Smooth muscle cell of the brain vasculature (primary cell): ENCODE measurements around the gene IRF2BP1.
"Not testable (repeated sequence)": the region's sequence is repeated elsewhere in the genome, so short reads cannot be mapped to it uniquely, and the experiment has no call there.

Experiments used
- DNase-seq: peaks from one replicate; pipeline ENCODE4 v3.0.0-alpha.2; 2012; ENCODE audit warnings: low read depth, low spot score

The IRF2BP1 gene

DNA sequence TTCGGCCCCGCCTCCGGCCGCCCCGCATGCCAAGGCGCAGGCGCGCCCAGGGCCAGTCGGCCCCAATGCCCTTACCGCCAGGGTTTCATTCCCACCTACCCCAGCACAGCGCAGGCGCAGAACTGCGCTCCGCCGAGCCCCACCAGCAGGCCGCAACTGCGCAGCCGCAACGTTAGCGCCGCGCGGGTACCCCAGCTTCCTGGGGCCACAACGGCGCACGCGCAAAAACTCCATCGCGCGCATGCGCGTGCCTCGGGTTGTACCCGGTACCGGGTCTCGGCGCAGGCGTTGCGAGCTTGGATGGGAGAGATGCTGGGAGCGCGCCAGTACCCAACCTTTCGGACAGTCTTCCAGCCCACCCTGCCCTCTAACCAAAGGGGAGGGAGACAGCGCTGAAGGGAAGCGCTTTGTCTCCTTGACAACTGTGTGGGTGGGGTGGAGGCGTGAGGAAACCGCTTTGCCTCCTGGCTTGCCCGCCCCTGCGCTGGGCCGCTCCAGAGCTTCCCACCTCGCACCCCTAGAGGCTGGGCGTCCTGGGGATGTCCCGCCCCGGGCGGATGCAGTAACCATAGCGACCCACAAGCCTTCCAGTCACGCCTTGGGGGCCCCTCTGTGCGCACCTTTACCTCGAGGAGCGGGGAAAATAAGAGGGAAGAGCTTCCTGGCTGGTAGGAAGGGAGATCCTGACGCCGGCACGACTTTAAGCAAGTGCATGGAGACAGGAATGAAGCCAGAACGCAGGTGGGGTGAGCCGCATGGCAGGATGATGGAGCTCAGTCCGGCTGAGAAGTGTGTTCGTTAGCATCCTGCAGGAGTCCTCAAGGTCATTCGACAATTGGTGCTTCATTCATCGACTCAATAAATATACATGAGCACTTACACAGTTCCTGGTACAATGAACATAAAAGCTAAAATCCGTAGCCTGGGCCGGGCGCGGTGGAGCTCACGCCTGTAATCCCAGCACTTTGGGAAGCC lies 17.0 kb upstream of the IRF2BP1 start:
- DNase-seq = peak; percentile 93

DNA sequence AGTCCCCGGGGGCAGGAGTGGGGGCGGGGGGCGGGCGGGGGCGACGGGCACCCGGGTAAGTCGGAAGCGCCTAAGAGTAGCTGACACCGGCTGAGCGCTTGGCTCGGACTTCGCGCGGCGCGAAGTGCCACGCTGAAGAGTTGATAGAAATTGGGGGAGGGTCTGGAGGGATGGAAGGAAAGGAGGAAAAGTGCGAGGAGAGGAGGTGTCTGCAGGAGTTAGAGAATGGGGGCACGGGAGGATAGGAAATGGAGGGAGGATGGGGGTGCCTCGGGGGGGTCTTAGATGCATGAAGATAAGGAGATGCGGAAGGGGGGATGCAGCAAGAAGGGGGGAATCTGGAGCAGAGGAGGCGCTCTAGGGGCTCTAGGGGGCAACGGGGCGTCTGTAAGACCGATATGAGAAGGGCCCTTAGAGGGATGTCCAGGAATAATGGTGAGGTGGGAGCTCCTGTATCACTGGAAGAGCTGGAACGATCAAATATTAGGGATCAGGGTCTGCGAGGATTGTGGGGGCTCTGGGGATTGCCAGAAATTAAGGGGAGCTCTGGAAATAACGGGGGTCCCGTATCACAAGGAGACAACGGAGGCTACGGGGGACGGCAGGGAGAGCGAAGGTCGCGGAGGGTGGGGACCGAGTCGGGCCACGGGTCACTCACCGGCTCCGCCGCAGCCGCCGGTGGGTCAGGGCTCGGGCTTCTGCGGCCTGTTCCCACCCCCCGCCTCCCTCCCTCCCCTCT lies 16.1 kb upstream of the IRF2BP1 start, which contains the start of gene MYPOP:
Gene MYPOP, minus strand, starts transcription at position 702 of the 739 bp plus-strand sequence. CDS start 840 bp downstream, outside the sequence.
- no peak for DNase-seq

DNA sequence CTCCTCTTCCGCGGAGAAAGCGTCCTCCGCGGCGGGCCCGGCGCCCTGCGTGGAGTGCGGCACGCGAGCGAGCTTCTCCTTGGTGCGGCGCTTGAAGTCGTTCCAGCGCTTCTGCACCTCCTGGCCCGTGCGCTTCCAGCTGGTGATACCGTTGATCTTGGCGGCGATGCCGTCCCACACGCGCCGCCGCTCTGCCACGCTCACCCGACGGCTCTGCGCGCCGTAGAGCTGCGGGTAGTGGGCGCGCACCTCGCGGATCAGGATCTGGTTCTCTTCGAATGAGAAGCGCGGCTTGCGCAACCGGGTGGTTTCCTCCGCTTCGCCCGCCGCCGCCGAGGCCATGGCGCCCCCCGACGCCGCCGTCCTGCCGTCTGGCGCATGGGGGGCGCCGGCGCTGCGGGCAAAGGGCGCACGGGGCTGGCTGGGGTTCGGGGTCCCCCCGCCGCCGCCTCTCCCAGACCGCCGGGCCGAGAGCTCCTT lies 15.5 kb upstream of the IRF2BP1 start:
- DNase-seq = no peak

DNA sequence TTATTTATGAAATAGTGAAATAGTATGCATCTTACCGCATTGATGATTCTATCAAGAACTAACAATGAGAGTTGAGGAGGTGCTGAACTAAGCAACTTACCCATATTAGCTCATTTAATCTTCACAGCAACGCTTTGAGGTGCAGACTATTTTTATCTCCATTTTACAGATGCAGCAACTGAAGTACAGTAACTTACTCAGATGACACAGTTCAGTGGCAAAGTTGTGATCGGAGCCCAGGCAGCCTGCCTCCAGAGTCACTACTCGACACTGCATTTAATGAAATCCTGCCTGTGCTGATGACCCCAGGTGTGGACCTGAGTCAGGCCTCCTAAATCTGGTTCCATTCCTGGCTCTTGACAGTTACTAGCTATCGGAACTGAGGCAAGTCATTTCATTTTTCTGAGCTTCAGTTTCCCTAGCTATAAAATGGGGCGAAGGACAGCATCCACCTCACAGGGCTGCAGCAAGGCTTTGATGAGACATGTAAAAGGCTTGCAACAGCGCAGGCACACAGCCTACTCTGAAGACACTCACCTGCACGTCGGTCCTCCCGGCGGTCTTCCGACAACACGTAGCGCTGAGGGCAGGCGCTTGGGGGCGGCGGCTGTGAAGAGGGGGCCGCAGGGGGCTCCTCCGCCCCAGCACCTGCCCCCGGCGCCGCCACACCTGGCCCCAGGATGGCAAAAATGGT lies 14.9 kb upstream of the IRF2BP1 start:
- no peak for DNase-seq

DNA sequence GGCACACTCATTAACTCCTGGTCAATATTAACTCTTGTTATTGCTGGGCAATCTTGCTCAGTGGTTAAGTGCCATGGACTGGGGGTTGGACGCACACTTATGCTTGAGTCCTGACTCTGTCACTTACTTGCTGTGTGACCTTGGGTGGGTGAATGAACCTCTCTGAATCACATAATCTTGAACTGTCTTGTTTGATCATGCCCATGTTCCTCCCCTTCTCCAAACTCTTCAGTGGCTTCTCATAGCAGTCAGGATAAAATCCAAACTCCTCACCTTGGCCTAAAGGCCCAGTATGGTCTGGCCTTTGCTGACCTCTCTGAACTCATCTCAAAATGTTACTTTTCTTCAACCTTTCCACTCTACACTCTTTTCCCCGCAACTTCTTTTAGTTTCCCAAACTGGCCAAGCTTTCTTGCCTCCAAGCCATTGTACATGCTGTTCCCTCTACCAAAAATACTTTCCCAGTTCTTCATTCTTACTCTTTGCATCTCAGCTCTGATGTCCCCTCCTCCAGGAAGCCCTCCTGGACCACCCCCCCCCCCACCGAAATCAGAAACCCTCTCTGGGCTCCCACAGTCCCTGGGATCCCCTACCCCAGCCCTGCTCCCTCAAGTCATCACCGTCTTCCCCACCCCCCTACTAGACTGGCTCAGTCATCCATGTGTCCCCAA lies 14.1 kb upstream of the IRF2BP1 start:
- no peak for DNase-seq

DNA sequence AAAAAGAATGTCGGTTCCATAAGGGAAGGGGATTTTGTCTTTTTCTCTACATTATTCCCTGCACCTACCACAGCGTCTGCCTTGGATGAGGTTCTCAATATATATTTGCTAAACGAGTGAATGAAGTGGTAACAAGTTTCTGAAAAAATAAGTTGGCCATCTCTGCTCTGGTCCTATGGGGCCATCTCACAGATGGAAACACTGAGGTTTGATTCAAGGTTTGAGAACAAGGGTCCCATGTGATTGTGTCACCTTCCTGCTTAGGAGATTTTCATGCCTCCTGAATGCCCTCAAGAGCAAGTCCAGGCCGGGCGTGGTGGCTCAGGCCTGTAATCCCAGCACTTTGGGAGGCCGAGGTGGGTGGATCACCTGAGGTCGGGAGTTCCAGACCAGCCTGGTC lies 13.3 kb upstream of the IRF2BP1 start:
- DNase-seq = no peak

DNA sequence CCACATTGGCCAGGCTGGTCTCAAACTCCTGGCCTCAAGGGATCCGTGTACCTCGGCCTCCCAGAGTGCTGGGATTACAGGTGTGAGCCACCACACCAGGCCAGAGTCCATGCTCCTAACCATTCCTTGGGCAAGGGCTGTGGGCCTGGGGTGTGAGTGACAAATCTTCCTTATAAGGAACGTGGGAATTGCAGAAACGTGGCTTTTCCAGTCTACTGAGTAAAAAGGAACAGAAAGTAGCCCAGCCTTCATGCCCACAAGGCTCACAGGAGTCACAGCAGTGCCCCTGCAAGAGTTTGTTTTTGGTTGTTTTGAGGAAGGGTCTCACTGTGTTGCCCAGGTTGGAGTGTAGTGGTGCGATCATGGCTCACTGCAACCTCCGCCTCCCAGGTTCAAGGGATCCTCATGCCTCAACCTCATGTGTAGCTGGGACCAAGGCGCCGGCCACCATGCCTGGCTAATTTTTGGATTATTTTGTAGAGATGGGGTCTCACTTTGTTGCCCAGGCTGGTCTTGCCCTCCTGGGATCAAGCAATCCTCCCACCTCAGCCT lies 11.4 kb upstream of the IRF2BP1 start:
- no peak for DNase-seq

DNA sequence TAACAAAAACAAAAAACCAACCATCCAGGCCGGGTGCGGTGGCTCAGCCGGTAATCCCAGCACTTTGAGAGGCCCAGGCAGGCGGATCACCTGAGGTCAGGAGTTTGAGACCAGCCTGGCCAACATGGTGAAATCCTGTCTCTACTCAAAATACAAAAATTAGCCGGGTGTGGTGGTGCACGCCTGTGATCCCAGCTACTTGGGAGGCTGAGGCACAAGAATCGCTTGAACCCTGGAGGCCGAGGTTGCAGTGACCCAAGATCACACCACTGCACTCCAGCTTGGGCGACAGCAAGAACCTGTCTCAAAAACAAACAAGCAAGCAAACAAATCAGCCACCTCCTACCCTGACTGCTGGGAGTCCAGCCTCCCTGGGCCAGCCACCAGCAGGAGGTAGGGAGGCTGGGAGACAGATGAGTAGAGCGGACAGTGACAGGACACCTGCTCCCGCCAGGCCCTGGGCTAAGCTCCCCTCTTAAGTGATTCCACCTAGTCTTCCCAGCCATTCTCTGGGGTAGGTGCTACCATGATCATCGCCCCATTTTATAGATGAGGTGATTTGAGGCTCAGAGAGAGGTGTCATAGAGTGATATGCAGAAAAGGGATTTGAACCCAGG lies 10.2 kb upstream of the IRF2BP1 start:
- DNase-seq = not testable (repeated sequence)

DNA sequence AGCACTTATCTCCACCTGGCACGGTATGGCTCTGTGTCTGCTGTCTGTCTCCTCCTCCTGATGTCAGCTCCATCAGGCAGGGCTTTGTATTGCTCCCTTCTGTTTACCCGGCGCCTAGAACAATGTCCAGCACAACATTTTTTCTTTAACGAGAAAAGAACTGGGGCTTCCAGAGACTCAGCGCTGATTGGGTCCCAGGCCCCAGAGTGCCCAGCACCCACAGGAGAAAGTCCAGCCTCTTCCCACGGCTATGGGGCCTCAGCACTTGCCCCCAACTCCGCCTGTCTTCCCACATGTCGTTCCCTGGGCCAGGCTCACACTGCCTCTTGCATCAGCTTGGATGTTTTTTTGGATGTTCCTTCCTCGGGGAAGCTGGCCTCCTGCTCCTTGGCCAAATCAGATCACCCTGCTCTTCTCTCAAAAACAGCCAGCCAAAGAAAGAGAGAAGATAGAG lies 9.6 kb upstream of the IRF2BP1 start:
- no peak for DNase-seq

DNA sequence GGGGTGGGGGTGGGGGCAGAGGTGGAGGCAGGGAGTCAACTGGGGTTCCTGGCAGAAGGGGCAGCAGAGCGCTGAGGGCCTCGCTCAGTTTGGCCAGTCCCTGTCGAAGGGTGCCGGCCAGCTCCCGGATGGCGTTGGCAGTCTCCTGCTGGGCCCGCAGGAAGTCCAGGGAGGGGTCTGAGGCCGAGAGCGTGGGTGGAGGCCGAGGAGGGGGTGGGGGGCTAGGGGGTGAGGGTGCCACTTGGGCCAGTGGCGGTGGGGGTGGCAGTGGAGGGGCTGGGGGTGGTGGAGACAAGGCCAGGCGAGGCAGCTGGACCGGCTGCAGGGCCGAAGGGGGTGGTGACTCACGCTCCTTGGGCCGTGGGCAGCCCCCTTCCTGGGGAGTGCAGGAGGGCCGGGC lies 4.9 kb upstream of the IRF2BP1 start:
- no peak for DNase-seq

DNA sequence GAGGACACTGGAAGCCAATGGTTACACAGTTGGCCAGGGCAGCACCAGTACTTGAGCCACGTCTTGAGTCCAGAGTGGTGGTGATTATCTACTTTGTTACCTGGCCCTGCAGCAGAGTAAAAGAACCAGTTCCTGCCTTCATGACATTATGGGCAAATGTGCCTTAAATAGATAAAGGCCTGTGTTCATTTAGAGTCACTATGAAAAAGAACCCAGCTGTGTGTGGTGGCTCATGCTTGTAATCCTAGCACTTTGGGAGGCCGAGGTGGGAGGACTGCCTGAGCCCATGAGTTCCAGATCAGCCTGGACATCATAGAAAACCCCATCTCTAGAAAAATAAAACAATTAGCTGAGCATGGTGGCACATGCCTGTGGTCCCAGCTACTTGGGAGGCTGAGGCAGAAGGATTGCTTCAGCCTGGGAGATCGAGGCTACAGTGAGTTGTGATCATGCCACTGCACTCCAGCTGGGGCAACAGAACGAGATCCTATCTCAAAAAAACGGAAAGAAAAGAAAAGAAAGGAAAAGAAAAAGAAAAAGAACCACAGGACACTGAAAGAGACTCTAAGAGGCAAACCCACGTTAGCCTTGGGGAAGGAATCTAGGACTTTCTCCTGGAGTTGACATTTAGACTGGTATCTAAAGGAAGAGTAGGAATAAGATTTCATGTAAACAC lies 3.4 kb upstream of the IRF2BP1 start:
- DNase-seq = no peak

DNA sequence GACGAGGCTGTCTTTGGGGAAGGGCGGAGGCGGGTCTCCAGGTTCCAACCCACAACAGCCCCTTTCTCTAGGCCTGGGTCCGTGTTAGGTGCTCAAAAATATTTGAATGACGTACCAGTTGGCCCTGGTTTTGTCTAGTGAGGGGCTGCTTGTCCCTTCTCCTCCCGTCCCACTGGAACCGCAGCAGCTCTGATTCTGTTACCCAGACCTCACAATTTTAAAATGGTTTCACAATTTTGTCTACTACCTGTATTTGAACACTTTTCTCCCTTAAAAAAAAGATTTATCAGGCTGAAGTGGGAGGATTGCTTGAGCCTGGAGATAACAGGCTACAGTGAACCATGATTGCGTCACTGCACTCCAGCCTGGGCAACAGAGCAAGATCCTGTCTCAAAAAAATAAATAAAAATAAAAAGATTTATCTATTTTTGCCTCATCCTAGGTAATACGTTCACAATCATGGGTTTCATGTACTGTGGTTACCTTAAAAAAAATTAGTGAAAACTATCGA lies 1.3 kb upstream of the IRF2BP1 start:
- DNase-seq = no peak

DNA sequence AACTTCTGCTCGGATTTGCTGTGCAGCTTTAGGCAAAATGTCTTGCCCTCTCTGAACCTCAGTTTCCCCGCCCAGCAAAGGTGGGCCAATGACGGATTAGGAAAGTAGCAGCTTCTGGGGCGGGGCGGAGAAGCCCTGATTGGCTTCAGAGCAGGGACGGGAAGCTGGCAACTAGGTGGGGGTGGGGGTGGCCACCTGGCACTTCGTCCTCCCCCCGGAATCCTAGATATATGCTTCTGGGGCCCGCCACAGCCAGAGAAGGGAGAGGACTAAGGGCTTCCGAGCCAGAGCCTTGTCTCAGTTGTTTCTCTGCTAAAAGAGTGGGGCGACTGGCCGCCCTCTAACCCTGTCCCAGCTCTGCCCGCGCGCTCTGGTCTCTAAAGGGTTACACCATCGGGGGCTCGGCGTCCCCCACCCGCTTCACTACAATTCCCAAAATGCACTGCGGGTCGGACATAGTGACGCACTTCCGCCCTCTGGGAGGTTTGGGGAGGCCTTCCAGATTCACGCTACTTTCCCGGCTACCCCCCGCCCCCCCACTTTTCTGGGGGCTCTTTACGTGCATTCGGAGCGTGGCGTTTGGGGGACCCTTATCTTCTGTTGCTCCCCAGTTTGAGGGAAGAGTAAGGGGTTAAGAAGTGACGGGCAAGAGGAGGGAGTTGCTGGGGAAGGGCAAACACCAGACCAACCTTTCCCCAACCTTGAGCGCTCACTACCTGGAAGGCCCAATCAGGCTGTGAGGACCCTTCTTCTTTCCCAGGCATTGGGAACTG lies 672 bp upstream of the IRF2BP1 start:
- peak; percentile 89 for DNase-seq

DNA sequence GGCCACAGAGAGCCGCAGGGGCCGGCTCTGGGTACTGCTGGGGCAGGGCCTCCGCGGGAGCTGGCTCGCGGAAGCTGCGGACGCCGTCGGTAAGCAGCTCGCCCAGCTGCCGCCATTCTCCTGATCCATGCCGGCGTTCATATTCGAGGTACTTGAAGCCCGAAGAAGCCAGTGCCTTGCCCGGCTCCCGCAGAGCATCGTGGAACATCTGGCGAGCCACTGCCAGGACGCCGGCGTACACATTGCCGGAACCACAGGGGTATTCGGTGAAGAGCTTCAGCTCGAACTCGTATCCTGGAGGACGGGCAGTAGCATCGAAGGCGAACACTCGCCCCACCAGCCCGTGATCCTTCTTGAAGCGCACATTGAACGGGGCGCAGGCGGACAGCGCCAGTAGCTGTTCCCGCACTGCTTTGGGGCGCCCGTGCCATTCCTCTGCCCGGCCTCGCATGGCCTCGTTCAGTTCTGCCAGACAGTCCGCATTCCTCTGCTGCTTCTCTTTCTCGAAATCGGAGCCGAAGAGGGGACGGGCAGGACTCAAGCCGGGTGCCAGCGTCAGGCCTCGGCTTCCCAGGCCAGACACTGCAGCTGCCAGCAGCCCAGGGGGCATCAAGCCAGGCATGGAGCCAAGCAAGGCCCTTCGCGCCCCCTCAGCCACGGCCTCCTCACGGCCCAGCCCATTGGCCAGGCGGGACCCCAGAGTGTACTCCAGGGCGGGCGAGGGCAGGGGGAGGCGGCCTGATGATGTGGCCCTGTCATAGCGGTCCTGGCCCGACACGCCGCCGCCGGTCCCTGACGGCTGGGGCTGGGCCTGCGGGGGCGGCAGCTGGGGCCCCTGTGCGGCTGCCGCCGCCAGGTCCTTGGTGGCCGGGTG lies 1.0 kb downstream of the IRF2BP1 start:
- no peak for DNase-seq

DNA sequence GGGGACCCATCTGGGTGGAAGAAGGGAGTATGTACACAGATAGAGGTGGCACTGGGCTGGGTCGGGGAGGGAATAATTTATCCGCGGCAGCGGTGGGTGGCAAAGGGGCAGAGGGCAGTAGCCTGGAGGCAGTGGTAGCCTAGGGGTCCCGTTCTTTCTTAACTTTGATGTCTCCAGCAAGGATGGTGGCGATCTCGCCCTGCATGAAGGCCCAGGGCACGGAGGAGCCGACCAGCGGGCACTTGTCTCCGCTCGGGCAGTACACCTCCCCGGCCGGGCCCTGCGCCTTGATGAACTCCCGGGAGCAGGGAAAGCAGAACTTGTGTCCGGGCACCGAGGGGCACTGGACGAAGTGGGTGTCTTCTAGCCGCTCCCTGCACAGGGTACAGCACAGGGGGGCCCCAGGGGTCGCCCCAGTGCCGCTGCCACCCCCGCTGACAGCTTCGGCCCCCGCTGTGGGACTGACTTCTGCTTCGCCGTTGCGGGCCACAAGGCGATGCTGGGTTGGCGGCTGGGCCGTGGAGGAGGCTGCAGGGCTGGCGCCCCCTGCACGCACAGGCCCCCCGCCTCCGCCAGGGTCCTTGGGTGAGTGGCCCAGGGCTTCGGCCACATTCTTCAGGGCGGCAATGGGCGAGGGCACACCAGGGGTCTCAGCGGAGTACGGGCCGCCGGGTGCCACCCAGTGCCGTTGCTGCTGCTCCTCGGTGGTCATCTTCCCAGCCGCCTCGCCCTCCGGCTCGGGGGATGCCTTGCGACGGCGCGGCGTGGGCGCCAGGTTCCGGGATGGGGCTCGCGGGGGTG lies 1.9 kb downstream of the IRF2BP1 start:
- DNase-seq = no peak

DNA sequence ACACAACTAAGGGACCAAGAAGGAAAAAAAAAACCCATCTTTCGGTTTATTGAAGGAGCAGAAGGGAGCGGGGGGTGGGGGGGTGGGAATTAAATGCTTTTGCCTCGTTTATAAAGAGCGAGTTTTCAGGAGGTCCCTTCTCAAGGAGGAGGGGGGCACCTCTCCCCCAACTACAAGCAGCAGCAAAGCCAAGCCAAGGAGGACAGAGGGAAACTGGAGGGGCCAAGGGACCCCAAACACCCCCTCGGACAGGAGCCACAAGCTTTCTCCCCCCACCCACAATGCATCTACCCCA lies 2.4 kb downstream of the IRF2BP1 start:
- no peak for DNase-seq
